K562 (cell line): Measurements from ENCODE around the gene EFNA2. TPM values are rescaled to one million over a fixed set of nuclear protein-coding genes. Genes with fewer than 3 reads are reported as not detected.

ENCODE experiments used
- ATAC-seq: fragments of 200-7000 bp; cut with Tn5 transposase; 3 replicates; pipeline ENCODE4 v1.9.1; 2020; ENCODE audit warnings: moderate library complexity
- BruUV-seq: library from RNA; stranded (reverse); fragments of 400-500 nt; replicated peaks from 2 replicates; lab custom pipeline; 2021; lab: Mats Ljungman, UMichigan
- CTCF ChIA-PET: fragments of 300-600 bp; formaldehyde crosslinking; extraction: SDS; loops from one replicate; lab custom pipeline; 2021; ENCODE audit warnings: low intra/inter-chr PET ratio; lab: Yijun Ruan, JAX
- POLR2A ChIA-PET: fragments of 300-600, 350-650 bp; sonication (Branson Sonifier 250); formaldehyde crosslinking; extraction: SDS; loops from one replicate; lab custom pipeline; 2021; ENCODE audit warnings: antibody characterized with exemption, inconsistent platforms; lab: Yijun Ruan, JAX
- DNase-seq, 4 experiments: peaks; one replicate each; pipeline versions ENCODE4 v3.0.0 to v3.0.0-alpha.2; 2011 to 2018; ENCODE audit warnings: low spot score in 3 of 4, mixed read lengths in 3 of 4; ENCODE audit errors: extremely low read depth in 1 of 4
- FAIRE-seq: peaks from 2 replicates; lab custom pipeline; 2011; peaks lifted over from hg19 to GRCh38; lab: Jason Lieb, UNC
- H2AFZ ChIP-seq: 2 replicates; pipeline ENCODE4 v1.6.0; 2011; ENCODE audit warnings: low read depth, low read length, control low read depth, inconsistent platforms
- H3K27ac ChIP-seq: fragments of 200-600 bp; 3 replicates; pipeline ENCODE4 v1.8.0; 2011; ENCODE audit warnings: low read depth, mild to moderate bottlenecking, control low read depth, inconsistent platforms, low read length, moderate library complexity, mixed read lengths; ENCODE audit errors: extremely low read depth
- H3K27me3 ChIP-seq, 2 experiments: fragments of 300-600 bp in 1 of 2; 2 replicates in 1 of 2; 3 replicates in 1 of 2; pipeline versions ENCODE4 v1.6.0 to v1.8.0; 2011; ENCODE audit warnings: inconsistent platforms in 2 of 2, low read length in 2 of 2, mild to moderate bottlenecking in 1 of 2, mixed read lengths in 1 of 2, moderate library complexity in 1 of 2; ENCODE audit not compliant: control insufficient read depth in 2 of 2, insufficient read depth in 2 of 2
- H3K36me3 ChIP-seq: fragments of 300-600 bp; 3 replicates; pipeline ENCODE4 v1.8.0; 2011; ENCODE audit warnings: mild to moderate bottlenecking, low read length, inconsistent platforms; ENCODE audit not compliant: control insufficient read depth, insufficient read depth
- H3K4me1 ChIP-seq, 2 experiments: fragments of 200-600 bp in 1 of 2; replicated peaks in 1 of 2; 2 replicates in 1 of 2; 3 replicates in 1 of 2; pipeline versions ENCODE4 v1.5.1 to v1.8.0; 2011; ENCODE audit warnings: inconsistent platforms in 2 of 2, low read length in 2 of 2, mild to moderate bottlenecking in 1 of 2, mixed read lengths in 1 of 2, moderate library complexity in 1 of 2; ENCODE audit not compliant: control insufficient read depth in 2 of 2, insufficient read depth in 2 of 2
- H3K4me2 ChIP-seq: 2 replicates; pipeline ENCODE4 v1.6.1; 2011; ENCODE audit warnings: low read length, control low read depth, inconsistent platforms, mixed read lengths; ENCODE audit not compliant: insufficient read depth
- H3K4me3 ChIP-seq: fragments of 200-600 bp; sonication (generic), shearing (Covaris generic); 2 replicates; pipeline ENCODE4 v1.5.1; 2016; ENCODE audit warnings: control low read depth, inconsistent platforms
- H3K79me2 ChIP-seq: fragments of 200-600 bp; 3 replicates; pipeline ENCODE4 v1.8.0; 2011; ENCODE audit warnings: low read length, inconsistent platforms; ENCODE audit not compliant: control insufficient read depth, insufficient read depth
- H3K9ac ChIP-seq, 2 experiments: 2 replicates each; pipeline versions ENCODE4 v1.6.0 to v1.6.1; 2011; ENCODE audit warnings: low read depth in 2 of 2, low read length in 2 of 2, control low read depth in 1 of 2, inconsistent platforms in 1 of 2, mild to moderate bottlenecking in 1 of 2, mixed read lengths in 1 of 2; ENCODE audit not compliant: insufficient read depth in 1 of 2
- H3K9me1 ChIP-seq: one replicate; pipeline ENCODE4 v1.6.0; 2011; ENCODE audit warnings: inconsistent platforms, mild to moderate bottlenecking, low read length, moderate library complexity; ENCODE audit not compliant: control insufficient read depth, insufficient read depth
- H3K9me3 ChIP-seq: replicated peaks from 2 replicates; pipeline ENCODE4 v1.5.1; 2011; ENCODE audit warnings: low read depth, low read length, inconsistent platforms; ENCODE audit not compliant: control insufficient read depth, insufficient read depth
- H4K20me1 ChIP-seq: replicated peaks from 2 replicates; pipeline ENCODE4 v1.6.1; 2011; ENCODE audit warnings: low read length, inconsistent platforms, mixed read lengths; ENCODE audit not compliant: control insufficient read depth, insufficient read depth
- ARID4B ChIP-seq: sonication (generic); formaldehyde crosslinking; IDR thresholded peaks from 2 replicates; pipeline ENCODE4 v1.8.0; 2022; ENCODE audit warnings: mild to moderate bottlenecking, missing genetic modification reagents
- GABPB2 ChIP-seq: fragments of 250-450 bp; sonication (Bioruptor Pico); conservative IDR thresholded peaks from 2 replicates; pipeline ENCODE4 v1.5.1; 2021; ENCODE audit warnings: mild to moderate bottlenecking
- OTX1 ChIP-seq: fragments of 450-650 bp; formaldehyde crosslinking; IDR thresholded peaks from 2 replicates; pipeline ENCODE4 v1.4.0; 2022; ENCODE audit warnings: mild to moderate bottlenecking
- POLR2A ChIP-seq: fragments of 450-650 bp; conservative IDR thresholded peaks from 2 replicates; pipeline ENCODE4 v1.6.1; 2016
- SRSF9 ChIP-seq: fragments of 200-400 bp; formaldehyde crosslinking; IDR thresholded peaks from 2 replicates; pipeline ENCODE4 v1.6.1; 2017; ENCODE audit warnings: low read depth, low read length, borderline replicate concordance
- TFAP4 ChIP-seq: sonication (generic); formaldehyde crosslinking; IDR thresholded peaks from 2 replicates; pipeline ENCODE4 v1.8.0; 2022; ENCODE audit warnings: missing genetic modification reagents, mild to moderate bottlenecking, moderate library complexity, borderline replicate concordance
- USF1 ChIP-seq: sonication (generic); formaldehyde crosslinking; IDR thresholded peaks from 2 replicates; pipeline ENCODE4 v1.9.0; 2022; ENCODE audit warnings: mild to moderate bottlenecking, missing genetic modification reagents
- ZNF239 ChIP-seq: fragments of 250-450 bp; sonication (Bioruptor Pico); IDR thresholded peaks from 2 replicates; pipeline ENCODE4 v1.4.0; 2020; ENCODE audit warnings: mild to moderate bottlenecking
- WGBS: fragments of 100-300 bp; shearing (Covaris generic); methylation state at CpG from one replicate; pipeline ENCODE4 v1.1.6; 2016; ENCODE audit warnings: low coverage, mixed read lengths; ENCODE audit not compliant: insufficient coverage; ENCODE audit errors: missing lambda C conversion rate; 5-methylcytosine and 5-hydroxymethylcytosine counted together
- in situ Hi-C: fragments of 300-500 bp; cut with MboI; formaldehyde crosslinking; loops from 4 replicates; pipeline ENCODE4 v1.15.0; 2018; ENCODE audit warnings: inconsistent platforms, mixed read lengths
- intact Hi-C: fragments of 100-400 bp; cut with micrococcal nuclease; formaldehyde crosslinking; loops from 2 replicates; pipeline ENCODE4 v1.14.2; 2022
- polyA plus RNA-seq, 8 experiments: library from polyadenylated mRNA; depleted of rRNA in 4 of 8; stranded (reverse) in 5 of 8; unstranded in 3 of 8; fragments of >200 nt; fragmentation: Nextera tagmentation in 2 of 8; fragmentation: Illumina TruSeq in 1 of 8; extraction: Ambion mirVana in 2 of 8; extraction: Trizol in 1 of 8; gene quantifications; 2 replicates each; pipeline versions ENCODE4 v1.2.1 to v1.2.3, GENCODE V29; 2011 to 2014; ENCODE audit warnings: inconsistent platforms in 1 of 8, missing spikeins in 1 of 8
- total RNA-seq, 7 experiments: library from RNA; depleted of rRNA in 6 of 7; stranded (reverse); fragments of >200 nt in 6 of 7; fragmentation: Illumina TruSeq in 2 of 7; extraction: Trizol in 2 of 7; gene quantifications; 2 replicates each; pipeline versions ENCODE4 v1.2.1 to v1.2.3, GENCODE V29; 2011 to 2021; ENCODE audit warnings: low replicate concordance in 1 of 7

Gene EFNA2
- total and polyA plus RNA-seq, 9 of the 15 experiments (the other 6 are each of a cell fraction or from before 2014, with no cell fraction given), result 0.11 to 0.44 (median 0.15) TPM; not detected in 6

GRCh38 chr19:1321539-1321938 is 35.9 kb downstream of the EFNA2 start:
- intact Hi-C loops (no loop called here), in situ Hi-C loops (no loop called here)
- H3K9ac ChIP-seq, result no peak overlapping the region; a peak in 2 of 4 replicates
- H3K36me3 ChIP-seq, result no peaks in the 10 kb centered on the region
- WGBS, result 70% methylated on average over 9 of the region's 9 CpGs
- peaks cover 3% of the 10 kb centered on the region; the same call in 1 of the 2 replicates for H4K20me1 ChIP-seq
- H3K79me2 ChIP-seq, result no peaks in the 10 kb centered on the region
- H3K27ac ChIP-seq, result no peak overlapping the region
- peaks cover 7 to 61% of the 10 kb centered on the region in 2 experiments for H3K4me1 ChIP-seq
- H3K9me3 ChIP-seq, result no peaks in the 10 kb centered on the region
- H3K27me3 ChIP-seq, result no peaks in the 10 kb centered on the region
- peaks cover 3% of the 10 kb centered on the region for H3K9me1 ChIP-seq
- DNase-seq (no peak), ATAC-seq (no peak), FAIRE-seq (peak; percentile 6)
- H3K4me2 ChIP-seq, result no peak overlapping the region
- ChIA-PET CTCF (no interaction called here), POLR2A (interaction anchor here (1.6 kb wide), 1 partner anchor 13 kb away, joined by 4 read pairs; no protein-coding TSS in a partner anchor)
- H2AFZ ChIP-seq, result no peak overlapping the region
- H3K4me3 ChIP-seq, result no peak overlapping the region
- no TSS peak for BruUV-seq
- no peak for TF ChIP-seq POLR2A
- peak; percentile 34; the same call in 1 of the 2 replicates for TF ChIP-seq TFAP4 (CRISPR knock-in tag)

GRCh38 chr19:1322198-1322981 is 36.7 kb downstream of the EFNA2 start:
- H3K4me1 ChIP-seq, result peaks cover 7 to 63% of the 10 kb centered on the region in 2 experiments
- WGBS, result 37% methylated on average over 13 of the region's 16 CpGs
- H3K4me3 ChIP-seq, result no peak overlapping the region
- peak; percentile 19 for FAIRE-seq
- ChIA-PET CTCF (no interaction called here), POLR2A (interaction anchor here (0.6 to 1.6 kb wide), 2 partner anchors 14 to 33 kb away, joined by 3 to 4 read pairs; no protein-coding TSS in a partner anchor)
- DNase-seq, result no peak
- in situ Hi-C loops (no loop called here), intact Hi-C loops (no loop called here)
- H3K9me1 ChIP-seq, result peaks cover 3% of the 10 kb centered on the region
- no peaks in the 10 kb centered on the region for H3K79me2 ChIP-seq
- no TSS peak for BruUV-seq
- no peak for ATAC-seq
- H3K9ac ChIP-seq, result peak overlapping the region in 1 of 2 experiments; percentile 58; a peak in 2 of 4 replicates
- no peaks in the 10 kb centered on the region for H3K9me3 ChIP-seq
- no peaks in the 10 kb centered on the region for H3K27me3 ChIP-seq
- H3K36me3 ChIP-seq, result no peaks in the 10 kb centered on the region
- no peak overlapping the region for H2AFZ ChIP-seq
- peaks cover 3% of the 10 kb centered on the region; the same call in 1 of the 2 replicates for H4K20me1 ChIP-seq
- no peak overlapping the region for H3K27ac ChIP-seq
- H3K4me2 ChIP-seq, result no peak overlapping the region
- 0 out of 2 replicates have a peak, but pooled peaks have one; percentile 51 for TF ChIP-seq OTX1 (CRISPR knock-in tag)
- no peak for TF ChIP-seq ZNF239 (CRISPR knock-in tag)
- no peak for TF ChIP-seq GABPB2
- no peak for TF ChIP-seq SRSF9
- TF ChIP-seq ARID4B, result no peak
- TF ChIP-seq USF1, result no peak
